LHCN-M2 (cell line): ENCODE measurements around the gene COPB2. TPM values are rescaled to one million over a fixed set of nuclear protein-coding genes. Genes with fewer than 3 reads are reported as not detected.

ENCODE experiments used
- DNase-seq: peaks from one replicate; pipeline ENCODE4 v3.0.0-alpha.2; 2012; ENCODE audit warnings: low read depth
- total RNA-seq: library from RNA; depleted of rRNA; stranded (reverse); fragments of >200 nt; gene quantifications from 2 replicates; pipeline ENCODE4 v1.2.3, GENCODE V29; 2014

COPB2 gene
- total RNA-seq, 1 experiment from 2014 or later, result 156 TPM

DNA sequence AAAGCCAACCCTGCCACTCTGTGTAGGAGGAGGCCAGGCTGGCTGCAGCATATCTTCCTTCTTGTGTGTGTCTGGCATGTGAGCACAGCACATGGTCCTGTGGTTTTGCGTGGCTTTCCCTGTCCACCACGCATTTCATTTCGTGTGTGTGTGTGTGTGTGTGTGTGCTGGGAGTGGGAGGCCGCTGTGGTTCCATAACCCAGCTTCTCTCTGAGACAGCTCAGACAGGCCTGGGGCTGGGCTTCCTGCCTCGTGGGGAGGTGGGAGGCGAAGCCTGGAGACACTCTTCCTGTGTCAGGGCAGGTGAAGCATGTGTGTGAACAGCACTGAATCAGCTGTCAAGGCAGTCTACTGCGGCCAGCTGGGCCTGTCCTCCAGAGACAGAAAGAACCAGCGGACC lies 61.6 kb downstream of the COPB2 start:
- no peak for DNase-seq

DNA sequence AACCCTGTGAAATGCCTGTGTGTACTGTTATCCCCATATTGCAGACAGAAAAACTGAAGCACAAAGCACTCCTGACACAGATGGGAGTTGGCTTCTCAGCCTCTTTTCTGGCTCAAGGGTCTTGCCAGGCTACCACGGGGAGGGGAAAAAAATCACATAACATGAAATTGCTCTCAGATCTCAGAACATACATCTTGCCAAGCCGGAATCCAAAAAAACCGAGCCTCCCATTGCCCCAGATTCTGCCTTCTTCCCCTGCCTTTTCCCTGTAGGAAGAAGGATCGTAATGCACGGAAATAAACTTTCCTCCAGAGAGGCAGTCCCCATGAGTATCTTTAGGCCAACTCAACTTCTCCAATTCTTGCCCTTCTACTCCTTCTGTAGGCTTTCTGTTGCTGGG lies 62.2 kb downstream of the COPB2 start:
- DNase-seq, result no peak

DNA sequence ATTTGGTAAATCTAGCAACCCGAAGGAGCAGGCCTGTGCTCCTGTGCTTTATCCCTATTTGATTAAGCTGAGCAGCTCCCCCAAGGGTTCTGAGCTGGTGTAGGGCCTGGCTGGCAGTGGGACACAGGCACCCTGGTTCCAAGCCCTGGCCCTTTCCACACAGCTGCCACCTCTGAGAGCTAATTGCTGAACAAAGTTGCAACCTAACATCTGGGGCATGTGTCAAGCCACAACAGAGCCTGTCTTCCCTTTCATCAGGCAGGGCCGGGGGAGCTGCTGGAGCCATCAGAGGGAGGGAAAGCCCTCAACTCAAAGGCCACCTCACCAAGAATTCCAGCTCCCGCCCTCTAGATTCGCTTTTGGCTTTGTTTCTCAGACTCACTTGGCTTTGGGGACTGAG lies 62.7 kb downstream of the COPB2 start:
- DNase-seq, result no peak

DNA sequence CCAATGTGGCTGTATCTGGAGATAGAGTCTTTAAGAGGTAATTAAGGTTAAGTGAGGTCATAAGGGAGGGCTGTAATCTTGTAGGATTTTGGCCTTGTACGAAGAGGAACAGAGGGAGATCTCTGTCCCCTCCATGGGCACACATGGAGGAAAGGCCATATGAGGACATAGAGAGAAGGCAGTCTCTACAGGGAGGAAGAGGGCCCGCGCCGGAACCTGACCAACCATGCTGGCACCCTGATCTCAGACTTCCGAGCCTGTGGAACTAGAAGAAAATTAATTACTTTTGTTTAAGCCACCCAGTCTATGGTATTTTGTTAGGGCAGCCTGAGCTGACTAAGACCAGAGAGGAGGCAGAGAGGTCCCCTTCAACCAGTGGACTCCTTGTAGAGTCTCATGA lies 63.3 kb downstream of the COPB2 start:
- no peak for DNase-seq

DNA sequence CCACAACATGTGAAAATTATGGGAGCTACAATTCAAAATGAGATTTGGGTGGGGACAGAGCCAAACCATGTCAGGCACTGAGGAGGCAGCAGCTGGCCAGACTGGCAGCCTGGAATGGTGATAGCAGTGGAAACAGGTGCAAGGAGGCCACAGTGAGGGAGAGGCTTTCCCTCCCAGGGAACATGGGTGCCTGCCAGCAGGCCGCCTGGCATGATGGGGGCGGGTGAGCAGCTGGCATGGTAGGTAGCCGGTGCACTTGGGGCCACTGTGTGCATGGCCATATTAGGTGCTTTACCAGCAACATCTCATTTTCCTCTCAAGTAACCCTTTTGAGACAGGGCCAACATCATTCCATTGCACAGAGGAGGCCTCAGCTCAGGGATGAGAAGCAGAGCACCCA lies 63.9 kb downstream of the COPB2 start:
- DNase-seq, result peak; percentile 84

DNA sequence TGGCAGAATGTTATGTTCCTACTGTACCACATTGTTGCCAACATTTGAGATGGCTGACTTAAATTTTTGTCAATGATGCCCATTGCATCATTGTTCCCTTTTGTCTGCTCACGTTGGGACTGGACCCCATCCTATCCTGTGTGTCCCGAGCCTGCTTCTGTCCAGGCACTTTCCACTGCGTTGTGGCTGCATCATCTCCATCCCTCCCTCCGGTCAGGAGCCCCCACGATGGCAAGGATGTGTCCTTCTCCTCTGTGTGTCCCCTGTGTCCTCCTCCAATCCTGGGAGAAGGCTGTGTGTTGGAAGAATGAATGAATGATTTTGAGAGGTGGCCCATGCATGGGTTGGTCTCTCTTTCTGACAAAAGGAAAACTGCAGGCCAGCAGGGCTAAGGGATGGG lies 65.0 kb downstream of the COPB2 start:
- no peak for DNase-seq

DNA sequence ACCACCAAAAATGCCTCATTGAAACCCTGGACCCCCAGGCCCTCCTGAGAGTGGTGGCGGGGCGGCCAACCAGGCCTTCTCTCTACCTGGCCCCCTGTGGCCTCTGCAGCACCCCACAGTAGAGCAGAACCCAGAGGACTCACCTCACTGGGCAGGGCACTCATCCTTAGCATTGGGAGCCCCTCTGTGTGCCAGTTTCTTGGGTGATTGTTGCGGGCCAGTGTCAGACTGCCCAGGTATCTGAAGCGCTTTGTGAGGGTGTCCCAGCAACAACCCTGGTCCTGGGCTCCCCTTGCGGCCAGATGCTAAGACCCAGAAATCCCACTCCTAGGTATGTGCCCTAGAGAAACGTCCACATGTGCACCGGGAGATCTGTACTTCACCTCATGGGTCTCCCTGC lies 66.3 kb downstream of the COPB2 start:
- no peak for DNase-seq

DNA sequence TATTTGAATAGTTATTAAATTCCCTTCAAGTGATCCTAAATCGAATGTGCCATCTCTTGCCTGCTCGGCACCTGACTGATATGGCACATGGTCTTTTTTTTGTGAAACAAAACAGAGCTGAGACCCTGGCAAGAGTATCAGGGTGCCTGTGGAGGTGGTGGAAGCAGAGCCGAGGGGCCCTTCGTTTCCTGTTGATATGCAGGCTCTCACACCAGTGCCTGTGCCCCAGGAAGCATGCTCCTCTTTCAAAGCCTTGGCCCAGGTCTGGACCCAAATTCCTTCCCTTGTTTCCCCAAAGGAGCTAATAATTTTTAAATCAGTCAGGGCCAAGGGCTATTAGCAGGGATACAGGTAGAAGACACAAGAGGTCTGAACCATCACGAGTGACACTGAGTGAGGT lies 67.1 kb downstream of the COPB2 start:
- DNase-seq, result no peak

DNA sequence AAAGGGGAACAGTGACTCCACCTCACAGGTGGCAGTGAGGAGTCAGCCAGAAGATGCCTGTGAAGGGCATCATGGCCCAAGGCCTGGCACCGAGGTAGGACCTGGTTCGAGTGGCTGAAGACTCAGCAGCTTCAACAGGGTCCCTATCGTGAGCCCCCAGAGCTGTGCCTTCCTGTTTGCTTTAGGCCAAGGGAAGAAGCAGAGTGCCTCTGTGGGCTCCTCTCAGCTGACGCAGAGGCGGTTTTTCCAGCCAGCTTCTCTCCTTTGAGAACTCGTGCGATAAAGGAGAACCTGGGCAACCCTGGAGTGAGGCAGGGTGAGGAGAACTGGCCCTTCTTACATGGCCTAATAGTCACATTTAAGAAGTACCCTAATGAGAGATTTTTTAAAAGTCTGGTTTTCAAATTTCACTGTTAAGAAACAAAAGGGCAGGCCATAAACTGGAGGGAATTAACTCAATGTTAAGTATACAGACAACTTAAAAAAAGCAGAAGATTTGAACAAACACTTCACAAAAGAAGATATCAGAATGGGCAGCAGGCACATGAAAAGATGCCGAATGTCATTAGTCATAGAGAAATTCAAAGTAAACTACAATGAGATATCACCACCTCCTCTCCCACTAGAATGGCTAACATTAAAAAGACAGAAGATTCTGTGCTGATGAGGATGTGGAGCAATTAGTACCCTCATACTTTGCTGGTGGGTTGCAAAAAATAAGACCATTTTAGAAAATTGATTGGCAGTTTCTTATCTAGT lies 68.7 kb downstream of the COPB2 start:
- DNase-seq, result no peak

DNA sequence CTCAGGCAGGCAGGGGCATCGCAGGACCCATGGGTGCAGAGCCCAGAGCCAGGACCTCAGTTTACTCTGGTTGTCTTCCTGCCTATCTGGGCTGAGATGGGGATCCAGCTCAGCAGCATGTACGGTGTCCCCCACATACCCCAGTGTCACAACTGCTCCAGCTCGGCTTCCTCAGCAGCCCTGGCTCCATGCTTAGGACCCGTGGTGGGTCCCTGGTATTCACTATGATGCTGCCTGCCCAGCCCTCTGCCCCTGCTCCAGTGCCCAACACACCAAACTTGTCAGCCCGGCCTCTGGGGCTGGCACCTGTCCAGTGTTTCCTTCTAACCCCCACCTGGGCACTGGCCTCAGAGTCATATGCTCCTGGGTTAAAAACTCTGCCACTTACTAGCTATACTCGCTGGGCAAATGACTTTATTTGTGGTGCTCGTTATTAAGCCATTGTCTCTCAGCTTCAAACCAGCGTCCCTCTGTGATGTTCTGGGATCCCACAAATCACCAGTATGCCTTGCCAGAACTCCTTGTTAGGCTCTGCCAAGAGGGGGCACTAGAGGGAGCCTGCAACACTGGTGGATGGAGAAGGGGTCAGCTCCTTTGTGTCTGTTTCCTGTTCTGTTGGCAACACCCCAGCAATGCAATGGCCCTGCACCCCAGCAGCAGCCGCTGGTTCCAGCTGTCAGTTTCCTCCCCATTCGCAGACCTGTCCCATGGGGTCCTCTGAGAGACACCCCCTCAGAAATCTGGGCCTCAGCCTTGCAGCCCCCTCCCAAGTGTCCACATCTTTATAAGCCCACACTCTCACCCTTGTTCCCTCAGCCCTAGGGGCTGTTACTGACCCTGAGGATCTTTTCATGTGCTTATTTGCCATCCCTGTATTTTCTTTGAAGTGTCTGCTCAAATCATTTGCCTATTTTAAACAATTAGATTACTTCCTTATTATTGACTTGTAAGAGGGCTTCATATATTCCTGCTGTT lies 69.7 kb downstream of the COPB2 start:
- peak; percentile 40 for DNase-seq

DNA sequence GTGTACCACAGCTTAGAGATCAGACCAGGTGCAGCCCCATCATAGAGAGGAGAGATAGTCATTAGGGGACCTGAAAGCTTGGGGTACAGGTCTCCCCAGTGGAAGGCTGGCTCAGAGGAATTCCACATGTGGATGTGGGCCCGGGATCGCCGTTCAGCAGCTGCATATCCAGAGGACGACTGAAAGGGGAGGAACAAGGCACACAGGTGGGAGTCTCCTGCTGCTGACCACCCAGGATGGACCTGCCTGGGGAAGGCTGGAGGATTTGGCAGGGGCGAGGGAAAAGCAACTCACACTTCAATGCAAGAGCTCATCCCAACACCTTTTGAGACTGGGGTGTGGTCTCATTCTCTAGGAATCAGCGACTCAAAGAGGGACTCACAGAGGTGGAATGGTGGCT lies 70.6 kb downstream of the COPB2 start:
- DNase-seq, result no peak

DNA sequence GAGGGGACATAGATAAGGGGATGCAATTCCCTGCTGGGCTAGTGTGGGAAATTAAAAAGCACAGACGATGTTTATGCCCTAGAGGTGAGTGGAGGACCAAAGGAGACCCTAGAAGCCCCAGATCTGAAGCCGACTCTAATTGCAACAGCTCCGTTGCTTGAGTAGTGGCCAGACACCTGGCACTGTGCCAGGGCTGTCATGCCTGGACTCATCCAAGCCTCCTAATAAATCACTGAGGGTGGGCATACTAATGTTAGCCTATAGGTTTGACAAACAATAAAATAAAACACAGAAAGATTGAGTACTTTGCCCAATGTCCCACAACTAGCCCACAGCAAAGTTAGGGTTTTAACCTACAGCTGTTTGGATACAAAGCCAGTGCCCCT lies 71.0 kb downstream of the COPB2 start:
- no peak for DNase-seq

DNA sequence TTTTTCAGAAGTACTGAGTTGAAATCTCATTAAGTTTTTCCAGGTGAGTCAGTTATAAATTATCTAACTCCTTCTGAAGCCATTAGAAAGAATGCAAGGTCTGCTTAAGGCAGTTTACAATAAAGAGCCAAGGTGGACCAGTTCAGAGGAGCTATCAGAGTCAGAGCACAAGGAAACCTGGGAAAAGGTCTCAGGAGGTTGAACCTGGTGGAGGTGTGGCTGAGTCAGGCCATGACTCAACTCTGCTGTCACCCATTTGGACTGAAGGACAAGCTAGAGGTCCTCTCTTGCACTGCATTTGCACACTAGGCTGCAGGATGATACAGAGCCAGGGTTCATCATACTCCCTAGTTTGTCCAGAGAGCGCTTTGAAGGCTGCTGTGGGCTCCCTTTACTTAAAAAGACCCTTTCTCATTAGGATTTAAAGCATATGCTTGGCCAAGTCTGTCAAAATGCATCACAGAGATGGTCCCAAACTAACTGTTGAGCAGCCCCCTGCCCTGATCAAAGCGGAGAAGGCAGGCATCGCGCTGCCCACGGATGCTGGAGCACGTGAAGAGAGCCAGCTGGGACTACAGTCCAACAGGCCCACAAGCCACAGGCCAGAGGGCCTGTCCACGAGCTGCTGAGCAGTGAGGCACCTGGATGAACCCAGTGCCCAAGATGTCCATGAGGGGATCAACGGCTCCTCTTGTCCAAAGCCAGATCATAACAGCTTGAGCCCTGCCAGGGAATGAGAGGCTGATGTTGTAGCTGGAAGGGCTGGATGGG lies 71.6 kb downstream of the COPB2 start:
- DNase-seq, result no peak

DNA sequence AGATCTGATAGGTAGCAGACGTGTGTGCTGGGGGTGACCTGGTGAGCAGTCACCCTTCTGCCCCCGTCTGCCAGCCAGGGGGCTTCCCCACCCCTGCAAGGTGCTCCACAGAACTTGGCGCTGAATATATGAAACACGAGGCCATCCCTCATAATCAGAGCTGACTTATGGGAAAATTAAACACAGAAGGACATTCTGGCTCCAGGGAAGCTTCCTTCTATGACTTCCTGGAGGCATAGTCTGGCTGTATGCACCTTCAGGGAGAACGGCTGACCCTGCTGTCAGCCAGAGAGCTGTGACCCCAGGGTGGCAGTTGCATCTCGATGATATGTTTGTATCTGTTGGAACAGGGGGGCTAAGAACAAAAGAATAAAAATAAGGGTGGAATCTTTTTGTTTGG lies 72.2 kb downstream of the COPB2 start:
- DNase-seq, result no peak

DNA sequence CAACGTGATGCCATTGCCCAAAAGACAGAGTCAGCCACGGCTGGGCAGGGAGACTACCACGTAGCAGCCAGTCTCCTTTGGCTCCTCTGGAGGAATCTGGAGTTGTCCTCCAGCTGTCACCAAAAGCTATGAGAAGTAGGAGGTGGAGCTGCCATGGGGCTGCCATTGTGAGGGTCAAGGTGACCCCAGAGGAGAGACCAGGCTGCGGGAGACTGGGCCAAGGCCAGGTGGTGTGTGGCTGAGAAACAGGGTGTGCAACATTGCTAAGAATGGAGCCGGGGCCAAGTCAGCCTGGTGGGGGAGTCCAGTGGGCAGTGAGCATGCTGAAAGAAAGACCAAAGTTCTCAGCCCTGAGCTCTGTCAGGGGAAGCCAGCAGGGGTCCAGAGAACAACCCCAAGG lies 75.5 kb downstream of the COPB2 start:
- DNase-seq, result no peak

DNA sequence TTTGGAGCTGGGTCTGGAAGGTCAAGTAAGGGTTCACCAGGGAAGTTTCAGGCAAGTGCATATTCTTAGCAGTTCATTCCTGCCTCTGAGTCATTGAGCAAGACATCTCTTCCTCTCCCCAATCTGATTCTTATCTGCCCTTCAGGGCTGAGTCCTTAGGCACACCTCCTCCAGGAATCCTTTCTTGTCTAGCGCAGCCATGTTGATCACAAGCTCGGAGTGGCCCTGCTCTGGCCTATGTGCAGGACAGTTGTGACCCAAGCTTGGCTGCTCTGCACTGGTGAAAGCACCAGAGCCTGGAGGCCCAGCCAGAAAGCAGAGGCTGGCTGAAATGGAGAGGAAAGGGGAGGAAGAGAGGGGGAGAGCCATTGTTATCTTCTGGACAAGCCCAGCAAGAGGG lies 76.5 kb downstream of the COPB2 start:
- no peak for DNase-seq

DNA sequence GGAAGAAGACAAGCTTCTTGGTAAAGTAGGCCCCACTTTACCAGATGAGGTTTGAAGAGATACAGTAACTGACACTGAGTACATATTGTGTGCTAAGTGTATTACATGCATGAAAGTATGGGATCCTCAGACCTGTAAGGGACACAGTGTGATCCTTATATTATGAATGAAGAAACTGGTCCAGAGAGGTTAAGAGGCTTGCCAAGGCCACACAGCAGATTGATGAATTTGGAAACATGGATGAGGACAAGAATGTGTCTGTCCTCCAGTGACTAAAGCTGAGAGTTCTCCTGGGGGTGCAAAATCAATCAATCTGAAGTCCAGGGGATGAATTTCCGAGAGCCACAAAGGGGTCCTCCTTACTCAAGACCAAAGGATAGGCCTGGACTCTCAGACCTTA lies 77.0 kb downstream of the COPB2 start:
- no peak for DNase-seq

DNA sequence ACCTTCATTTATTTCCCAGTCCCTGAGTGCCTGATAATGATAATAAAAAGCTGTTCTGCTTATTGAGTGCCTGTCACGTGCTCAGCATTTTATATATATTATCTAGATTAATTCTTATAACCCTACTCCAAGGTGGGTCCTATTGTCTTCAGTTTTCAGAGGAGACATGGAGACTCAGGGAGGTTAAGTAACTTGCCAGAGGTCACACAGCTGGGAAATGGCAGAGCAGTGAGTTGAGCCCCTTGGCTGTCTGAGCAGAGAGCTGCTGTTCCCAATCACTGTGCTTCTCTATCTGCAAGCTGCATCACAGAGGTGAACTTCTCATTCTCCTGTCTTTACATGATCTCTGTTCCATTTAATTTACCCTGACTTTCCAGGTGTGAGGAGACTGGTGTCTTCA lies 77.9 kb downstream of the COPB2 start:
- DNase-seq, result no peak

DNA sequence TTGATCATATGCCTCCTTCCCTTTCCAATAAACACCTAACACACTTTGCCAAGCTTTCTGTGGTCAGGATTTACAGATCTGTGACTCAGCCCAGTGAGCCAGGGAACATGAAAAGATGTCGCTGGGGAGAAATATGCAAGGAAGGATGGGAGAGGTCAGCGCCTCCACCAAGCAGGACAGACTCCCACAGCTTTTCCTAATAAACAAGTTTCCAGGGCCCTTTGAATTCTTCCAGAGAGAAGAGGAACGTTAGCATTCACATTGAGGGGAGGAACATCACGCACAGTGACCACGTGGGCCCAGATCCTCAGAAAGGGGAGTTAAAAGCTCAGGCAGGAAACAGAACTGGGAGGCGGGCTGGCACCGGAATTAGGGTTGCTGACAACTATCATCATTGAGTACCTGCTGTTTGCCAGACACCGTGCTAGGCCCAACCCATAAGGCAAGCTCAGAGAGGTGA lies 78.9 kb downstream of the COPB2 start:
- DNase-seq, result peak; percentile 94

DNA sequence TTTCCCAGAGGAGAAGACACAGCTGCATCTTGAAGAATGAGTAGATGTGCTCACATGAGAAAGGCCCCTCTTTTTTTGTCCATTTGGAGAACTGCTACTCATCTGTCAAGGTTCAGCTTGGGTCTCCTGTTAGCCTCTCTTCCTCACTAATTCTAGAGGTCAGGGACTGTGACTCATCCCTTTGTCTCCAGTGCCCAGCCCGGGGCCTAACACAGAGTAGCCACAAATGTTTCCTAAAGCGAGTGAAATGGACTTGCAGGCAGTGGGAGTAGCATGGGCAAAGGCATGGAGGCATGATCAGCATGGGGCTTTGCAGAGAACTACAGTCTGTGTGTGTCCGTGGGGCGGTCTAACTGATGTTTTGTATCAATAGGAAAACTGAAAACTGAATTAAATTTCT lies 79.6 kb downstream of the COPB2 start:
- peak; percentile 87 for DNase-seq

DNA sequence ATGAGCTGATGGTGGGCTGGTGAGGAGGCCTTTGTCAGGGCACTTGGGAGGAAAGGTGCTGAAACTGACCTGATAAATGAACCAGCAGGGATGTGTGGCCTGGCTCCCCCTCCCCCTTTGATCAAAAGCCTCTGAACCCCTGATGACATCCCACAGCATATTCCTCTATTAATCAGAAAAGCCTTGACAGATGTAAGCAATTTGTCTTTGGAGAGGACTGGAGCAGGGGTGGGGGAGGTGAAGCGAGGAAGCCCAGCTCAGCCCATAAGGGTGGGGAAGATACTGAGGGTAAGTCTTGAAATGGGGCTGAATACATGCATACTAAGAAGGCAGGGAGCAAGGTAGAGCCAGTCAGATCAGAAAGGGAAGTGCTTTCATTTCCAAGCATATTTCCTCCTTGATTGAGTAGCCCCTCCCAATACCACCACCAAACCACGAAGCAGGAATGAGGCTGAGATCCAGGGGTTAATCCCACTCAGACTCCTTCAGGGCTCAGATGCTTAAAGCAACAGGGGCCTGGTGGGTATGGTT lies 80.3 kb downstream of the COPB2 start:
- DNase-seq, result peak; percentile 62

DNA sequence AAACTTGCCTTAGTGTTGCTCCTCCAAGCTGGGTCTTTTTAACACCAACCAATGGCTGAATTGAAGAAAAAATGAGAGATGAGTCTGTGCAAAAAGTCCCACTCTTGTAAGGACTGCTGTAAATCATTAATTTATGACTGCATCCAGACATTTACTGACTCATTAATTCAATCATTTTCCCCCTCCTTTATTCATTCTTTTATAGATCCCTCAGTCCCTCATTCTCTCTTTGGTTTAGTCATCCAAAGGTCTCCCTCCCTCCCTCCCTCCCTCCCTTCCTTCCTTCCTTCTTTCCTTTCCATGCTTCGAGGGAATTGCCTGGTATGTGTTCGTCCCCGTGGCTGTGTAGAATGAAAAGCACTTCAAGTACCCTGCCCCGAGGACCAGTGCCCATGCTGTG lies 80.9 kb downstream of the COPB2 start:
- DNase-seq, result no peak
